Smooth muscle cell of the brain vasculature (primary cell): ENCODE data around the gene CRYBG2.

Source experiments
- DNase-seq: peaks from one replicate; pipeline ENCODE4 v3.0.0-alpha.2; 2012; ENCODE audit warnings: low read depth, low spot score

The CRYBG2 gene

DNA sequence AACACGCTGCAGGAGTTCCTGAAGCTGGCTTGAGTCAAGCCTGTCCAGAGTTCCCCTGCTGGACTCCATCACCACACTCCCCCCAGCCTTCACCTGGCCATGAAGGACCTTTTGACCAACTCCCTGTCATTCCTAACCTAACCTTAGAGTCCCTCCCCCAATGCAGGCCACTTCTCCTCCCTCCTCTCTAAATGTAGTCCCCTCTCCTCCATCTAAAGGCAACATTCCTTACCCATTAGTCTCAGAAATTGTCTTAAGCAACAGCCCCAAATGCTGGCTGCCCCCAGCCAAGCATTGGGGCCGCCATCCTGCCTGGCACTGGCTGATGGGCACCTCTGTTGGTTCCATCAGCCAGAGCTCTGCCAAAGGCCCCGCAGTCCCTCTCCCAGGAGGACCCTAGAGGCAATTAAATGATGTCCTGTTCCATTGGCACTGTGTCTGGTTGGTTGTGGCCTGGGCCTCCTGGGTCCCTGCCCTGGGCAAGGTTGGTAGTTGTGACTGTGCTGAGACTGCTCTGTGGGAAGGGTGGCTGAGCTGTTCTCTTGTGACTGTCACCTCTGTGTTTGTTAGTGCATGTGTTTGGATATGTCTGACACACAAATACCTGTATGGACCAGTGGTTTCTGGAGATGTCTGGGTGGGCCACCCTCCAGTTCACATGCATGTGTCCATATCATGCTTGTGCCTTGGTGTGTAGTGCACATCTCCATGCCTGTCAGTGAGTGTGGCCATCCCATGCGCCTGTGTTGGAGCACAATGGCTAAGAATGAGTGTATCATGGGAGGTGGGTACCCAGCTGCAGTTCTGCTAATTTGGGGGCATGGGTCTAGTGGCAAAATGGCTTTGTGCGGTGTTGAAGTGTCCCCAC is 72.6 kb downstream of the CRYBG2 start:
- no peak for DNase-seq

GRCh38 chr1:26280333-26281042 is 73.4 kb downstream of the CRYBG2 start:
- no peak for DNase-seq

- peak; percentile 33 for DNase-seq
Measured at GRCh38 chr1:26279456-26280332, 74.2 kb downstream of the CRYBG2 start, which contains the start of gene SH3BGRL3. Gene SH3BGRL3 (plus strand): TSS chr1:26280086. CDS start chr1:26280156, 70 bp downstream.

- no peak for DNase-seq
Measured at GRCh38 chr1:26278724-26279455, 75.0 kb downstream of the CRYBG2 start.

GRCh38 chr1:26278303-26278702 is 75.6 kb downstream of the CRYBG2 start:
- DNase-seq: peak; percentile 54

DNA sequence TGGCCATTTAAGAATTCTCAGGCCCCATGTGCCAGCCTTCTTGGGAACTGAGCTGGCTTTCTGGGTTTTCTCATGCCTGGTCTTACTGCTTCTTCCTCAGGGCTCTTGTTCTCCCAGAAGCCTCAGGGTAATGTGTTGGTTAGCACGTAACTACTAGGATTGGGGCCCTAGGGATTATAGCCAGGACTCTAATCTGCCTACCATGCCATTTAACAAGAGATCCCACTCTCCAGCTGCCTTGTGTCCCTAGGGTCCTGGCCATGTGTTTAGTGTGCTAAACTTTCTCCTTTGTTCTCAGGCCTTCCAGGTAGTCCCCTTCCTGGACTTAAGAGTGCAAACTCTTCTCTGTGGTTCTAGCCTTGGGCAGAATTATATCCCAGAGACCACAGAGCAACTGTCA is 76.2 kb downstream of the CRYBG2 start:
- no peak for DNase-seq

DNA sequence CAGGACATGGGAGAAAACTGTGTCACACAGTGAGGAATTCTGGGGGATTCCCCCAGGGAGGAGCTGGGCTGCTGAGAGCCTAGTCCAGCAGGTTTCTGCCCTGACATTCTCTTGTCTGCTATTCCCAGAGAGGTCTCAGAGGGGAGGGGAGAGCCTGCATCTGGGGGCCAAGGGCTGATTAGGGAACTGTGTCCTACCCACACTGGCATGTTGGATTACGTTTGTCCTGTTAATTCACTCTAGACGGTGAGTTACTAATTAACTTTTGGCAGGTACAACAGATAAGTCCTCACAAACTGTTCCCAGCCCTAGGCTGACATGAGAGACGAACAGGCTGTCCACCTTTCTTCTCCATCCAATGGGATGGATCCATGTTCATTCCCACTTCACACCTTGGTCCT is 76.7 kb downstream of the CRYBG2 start:
- no peak for DNase-seq

DNA sequence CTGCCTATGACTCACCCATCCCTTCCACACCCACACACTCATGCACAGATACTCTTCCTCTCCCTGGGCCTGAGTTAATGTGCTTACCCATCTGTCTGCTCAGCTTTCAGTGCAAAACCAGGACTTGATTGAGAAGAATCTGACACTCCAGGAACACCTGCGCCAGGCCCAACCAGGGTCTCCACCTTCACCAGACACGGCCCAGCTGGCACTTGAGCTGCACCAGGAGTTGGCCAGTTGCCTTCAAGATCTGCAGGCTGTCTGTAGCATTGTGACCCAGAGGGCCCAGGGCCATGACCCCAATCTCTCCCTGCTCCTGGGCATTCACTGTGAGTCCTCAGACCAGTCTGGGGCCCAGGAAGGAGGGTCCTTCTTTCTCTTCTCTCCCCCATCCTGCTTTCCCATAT is 77.5 kb downstream of the CRYBG2 start:
- no peak for DNase-seq

DNA sequence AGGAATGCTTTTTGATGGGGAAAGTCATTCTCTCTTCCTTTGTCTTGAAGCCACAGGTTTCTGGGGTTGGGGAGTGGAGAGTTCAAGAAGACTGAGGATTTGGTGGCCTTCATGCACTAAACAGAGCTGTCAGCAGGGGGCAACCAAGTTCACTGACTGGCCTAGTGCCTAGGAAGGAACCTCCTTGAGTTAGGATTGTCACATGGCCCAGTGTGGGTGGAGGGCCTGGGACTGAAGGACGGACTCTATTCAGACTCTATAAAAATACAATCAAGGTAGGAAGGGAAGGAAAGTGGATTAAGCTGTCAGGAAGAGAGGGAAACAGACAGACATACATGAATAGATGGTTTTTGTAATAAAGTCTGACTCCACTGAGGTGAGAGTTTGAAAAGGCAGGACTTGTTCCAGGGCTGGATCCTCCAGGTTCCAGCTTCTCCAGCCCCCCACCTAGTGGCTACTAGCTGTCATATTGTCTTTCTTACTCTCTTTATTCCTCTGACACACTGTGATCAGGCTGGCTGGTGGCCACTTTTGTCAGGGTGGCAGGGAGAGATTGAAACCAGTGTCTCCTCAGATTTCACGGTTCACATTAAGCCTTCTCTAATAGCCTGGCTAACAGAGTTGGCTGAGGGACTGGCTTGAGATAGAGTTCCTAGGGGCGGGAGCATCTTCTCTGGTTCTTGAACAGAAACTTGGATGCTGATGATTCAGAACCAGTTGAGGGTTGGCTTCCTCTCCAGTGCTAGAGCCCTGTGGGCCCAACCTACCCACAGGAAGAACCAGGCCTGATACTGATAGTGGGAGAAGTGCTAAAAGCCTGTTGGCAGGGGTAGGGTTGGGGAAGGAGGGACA is 78.1 kb downstream of the CRYBG2 start:
- DNase-seq: peak; percentile 73

DNA sequence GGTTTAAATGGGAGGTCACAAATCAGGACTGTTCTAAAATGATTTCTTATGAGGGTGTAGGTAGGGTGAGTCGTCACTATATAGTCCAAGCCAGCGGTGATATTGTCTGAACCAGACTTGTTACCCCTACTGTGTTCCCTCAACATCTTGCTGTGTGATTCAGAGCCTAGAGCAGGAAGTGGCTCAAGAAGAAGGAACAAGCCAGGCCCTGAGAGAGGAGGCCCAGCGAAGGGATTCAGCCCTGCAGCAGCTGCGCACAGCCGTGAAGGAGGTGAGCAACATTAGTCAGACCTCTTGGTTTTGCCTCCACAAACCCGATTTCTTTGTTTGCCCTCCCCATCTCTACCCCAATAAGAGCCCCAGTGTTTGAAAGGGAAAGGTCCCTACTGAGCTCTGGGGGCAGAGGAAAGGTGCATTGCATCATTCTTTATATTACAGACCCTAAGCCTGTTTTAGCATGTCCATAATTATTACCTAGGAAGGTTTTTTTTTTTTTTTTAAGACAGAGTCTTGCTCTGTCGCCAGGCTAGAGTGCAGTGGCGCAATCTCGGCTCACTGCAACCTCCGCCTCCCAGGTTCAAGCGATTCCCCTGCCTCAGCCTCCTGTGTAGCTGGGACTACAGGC is 79.0 kb downstream of the CRYBG2 start:
- no peak for DNase-seq
